HG03571 (cell line): ENCODE data around the gene AFF3.
"Not testable (repeated sequence)": the region's sequence is repeated elsewhere in the genome, so short reads cannot be mapped to it uniquely, and the experiment has no call there.

ENCODE experiments used
- ATAC-seq: cut with Tn5 transposase; IDR thresholded peaks from one replicate; pipeline ENCODE4 v1.9.1; 2021; ENCODE audit not compliant: unreplicated experiment

The AFF3 gene

DNA sequence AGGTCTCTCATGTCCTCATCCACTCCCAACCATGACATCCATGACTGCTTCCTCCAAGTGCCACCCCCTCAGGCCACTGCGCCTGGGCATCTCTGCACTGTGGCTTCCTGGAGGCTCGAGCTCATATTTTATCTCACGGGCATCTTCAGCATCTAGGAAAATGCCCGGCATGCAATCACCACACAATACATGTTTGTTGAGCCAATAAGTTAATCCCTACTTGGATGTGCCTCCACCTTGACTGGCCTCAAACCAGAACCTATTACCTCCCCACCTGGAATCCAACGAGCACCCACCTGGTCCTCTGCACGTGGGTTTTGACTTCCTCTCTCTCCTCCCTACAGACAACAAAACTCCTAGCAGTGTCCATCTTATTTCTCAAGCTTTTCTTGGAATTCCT is 453.7 kb downstream of the AFF3 start:
- ATAC-seq, result no peak

DNA sequence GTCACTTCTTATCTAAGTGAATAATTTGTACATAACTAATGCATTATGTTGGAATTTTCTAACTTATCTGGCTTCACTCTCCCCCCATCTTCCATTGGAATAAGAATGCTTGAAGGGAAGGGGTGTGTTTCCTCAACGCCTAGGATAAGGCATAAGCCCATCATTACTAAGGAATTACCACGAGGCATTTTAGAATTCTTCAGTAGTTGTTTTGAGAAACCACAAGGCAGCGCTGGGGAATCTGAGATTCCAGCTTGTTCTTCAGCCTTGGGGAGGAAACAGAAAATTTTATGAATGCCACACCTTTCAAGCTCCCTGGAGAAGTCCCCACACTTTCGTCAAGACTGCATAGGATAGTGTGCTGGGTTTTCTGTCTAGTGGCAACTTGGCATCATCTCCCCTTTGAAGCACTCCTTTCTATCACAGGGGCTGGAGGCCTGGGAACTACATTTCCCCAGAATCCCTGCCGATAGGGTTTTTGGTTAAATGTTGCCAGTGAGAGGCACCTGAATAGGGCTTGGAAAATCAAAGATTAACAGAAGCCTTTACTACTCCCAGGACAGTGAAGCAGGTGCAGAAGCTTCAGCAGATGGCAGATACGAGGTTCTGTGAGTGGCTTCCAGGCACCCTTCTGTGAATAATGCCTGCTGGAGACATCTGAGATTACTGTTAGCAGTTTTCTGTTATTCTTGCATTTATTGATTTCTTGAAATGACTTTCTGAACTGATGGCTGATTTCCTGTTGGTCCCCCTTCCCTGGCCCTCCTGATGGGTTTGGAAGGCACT is 459.9 kb downstream of the AFF3 start:
- no peak for ATAC-seq

DNA sequence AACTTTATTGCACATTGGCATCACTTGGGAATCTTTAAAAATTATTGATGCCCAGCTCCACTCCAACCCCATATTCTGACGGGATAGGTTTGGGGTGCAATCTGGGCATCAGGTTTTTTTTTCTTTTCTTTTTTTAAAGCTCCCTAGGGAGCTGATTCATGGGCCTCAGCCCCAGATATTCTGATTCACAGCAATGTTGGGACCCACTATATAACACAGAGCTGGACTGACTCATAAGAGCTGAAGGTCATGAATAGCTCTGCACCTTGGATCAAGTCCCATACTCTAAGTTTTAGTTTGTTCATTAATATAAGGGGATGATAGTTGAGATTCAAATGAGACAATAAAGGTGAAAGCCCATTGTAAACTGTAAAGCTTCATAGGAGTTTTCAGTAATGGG is 461.4 kb downstream of the AFF3 start:
- no peak for ATAC-seq

- no peak for ATAC-seq
These were observed 462.9 kb downstream of the AFF3 start for GRCh38 chr2:99679518-99679917.

GRCh38 chr2:99678625-99679024 is 463.8 kb downstream of the AFF3 start:
- no peak for ATAC-seq

DNA sequence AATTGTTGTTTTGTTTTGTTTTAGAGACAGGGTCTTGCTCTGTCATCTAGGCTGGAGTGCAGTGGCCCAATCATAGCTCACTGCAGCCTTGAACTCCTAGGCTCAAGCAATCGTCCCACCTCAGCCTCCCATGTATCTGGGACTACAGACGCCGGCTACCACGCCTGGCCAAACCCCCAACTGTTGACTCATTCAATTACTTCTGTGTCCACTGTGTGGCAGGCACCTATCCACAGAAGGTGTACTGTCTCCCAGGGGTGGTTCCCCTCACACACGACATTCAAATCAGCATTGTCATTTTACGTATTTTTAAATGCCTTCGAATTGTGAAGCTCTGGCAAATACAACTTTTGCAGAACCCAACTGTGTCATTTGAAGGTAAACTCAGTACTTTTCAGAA is 464.6 kb downstream of the AFF3 start:
- no peak for ATAC-seq

- ATAC-seq, result no peak
These were observed 467.2 kb downstream of the AFF3 start for GRCh38 chr2:99675130-99675661.

- ATAC-seq, result no peak
These were observed 468.3 kb downstream of the AFF3 start for GRCh38 chr2:99674090-99674489.

- no peak for ATAC-seq
These were observed 469.5 kb downstream of the AFF3 start for GRCh38 chr2:99672766-99673350.

DNA sequence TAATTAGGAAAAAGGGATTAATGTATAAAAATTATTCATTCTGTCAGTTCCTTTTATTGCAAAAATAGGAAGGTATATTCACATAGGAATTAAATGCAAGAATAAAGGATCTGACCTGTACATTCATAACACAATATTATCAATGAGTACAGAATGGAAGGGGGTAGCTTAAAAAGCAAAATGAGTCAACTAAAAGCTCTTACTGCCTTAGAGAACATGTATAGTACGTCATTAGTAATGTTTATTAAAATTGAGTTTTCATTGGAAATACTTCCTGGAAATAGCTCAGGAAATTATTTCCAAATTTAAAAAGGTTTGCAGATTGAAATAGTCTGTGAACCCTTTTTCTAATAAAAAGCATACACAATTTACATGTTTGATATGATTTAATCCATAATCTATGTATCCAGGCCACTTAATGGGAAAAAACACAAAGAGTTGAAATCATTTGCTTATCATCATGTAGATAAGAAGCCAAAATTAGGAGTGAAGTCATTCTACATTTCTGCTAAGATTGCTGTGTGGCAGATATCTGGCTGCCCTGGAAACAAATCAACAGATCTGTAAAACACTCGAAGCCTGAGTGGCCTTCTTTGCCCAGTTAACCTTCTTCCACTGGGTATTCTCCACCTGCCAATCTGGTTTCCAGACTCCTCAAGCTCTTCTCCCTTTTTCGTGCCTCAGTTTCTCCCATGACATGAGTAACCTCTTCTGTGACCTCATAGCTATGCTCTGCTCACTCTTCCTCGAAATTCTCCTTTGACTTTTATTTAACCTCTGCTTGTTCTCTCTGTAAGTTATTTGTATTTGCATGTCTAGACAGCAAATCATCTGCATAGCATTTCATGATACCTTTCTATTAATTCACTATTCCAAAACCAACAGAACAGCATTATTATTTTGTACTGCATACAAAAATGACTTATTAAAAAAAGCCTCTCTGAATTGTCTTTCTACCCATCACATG is 471.3 kb downstream of the AFF3 start:
- no peak for ATAC-seq

DNA sequence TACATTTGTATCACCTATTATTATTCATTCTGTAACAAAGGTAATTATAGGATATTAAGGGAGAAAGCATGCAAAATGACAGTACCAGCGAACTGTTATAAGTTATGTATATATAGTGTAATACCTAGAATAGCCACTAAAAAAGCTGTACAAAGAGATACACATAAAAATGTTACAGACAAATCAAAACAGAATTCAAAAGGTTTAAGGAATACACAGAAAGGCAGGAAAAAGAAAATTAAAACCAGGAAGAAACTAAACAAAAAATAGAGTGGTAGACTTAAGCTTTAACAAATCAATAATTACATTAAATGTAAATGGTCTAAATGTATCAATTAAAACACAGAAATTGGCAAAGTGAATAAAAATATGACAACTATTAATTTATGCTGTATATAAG is 476.1 kb downstream of the AFF3 start:
- ATAC-seq, result no peak

GRCh38 chr2:99663641-99664040 is 478.7 kb downstream of the AFF3 start:
- no peak for ATAC-seq

DNA sequence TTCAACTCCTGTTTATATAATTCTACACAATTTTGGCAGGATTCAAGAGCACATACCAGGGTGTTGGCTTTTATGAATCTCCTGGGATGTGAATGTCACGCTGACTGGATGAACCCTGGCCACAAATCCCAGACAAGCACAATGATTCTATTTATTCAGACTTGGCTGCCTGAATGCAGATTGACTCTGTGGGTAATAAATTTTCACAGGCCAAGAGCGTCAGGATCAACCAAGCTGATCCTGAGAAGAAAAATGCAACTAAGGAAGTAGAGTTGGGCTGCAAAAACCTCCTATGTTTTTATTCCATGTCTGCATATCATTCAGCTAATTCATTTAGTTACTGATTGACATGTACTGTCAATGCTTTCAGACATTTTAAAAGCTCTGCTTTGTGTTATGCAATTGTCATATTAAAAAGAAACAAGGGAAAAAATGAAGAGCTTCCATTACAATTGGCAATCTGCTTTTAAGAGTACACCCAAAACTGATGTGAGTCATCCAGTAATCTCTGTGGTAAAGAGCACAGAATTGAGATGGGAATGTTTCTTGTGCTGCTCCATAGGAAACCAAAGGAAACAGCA is 479.5 kb downstream of the AFF3 start:
- no peak for ATAC-seq

GRCh38 chr2:99661761-99662160 is 480.6 kb downstream of the AFF3 start:
- not testable (repeated sequence) for ATAC-seq

GRCh38 chr2:99660616-99661406 is 481.6 kb downstream of the AFF3 start:
- ATAC-seq, result no peak

DNA sequence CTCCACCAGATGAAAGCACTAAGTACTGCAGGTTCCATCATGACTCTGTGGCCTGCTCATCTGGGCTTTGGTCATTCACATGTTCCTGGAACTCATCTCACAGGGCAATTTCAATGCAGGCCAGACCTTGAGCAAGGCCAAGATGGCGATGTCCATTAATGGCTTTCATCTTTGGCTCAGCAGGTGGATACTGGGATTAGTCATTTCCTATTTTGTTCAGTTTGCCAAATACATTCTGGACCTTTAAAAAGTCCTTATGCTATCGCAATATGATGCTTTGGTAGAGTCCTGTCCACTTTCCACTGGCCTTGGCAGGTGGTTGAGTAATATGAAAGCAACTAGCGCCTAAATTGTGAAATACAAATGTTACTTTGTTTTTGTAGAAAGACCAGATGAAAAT is 482.5 kb downstream of the AFF3 start:
- ATAC-seq, result no peak

DNA sequence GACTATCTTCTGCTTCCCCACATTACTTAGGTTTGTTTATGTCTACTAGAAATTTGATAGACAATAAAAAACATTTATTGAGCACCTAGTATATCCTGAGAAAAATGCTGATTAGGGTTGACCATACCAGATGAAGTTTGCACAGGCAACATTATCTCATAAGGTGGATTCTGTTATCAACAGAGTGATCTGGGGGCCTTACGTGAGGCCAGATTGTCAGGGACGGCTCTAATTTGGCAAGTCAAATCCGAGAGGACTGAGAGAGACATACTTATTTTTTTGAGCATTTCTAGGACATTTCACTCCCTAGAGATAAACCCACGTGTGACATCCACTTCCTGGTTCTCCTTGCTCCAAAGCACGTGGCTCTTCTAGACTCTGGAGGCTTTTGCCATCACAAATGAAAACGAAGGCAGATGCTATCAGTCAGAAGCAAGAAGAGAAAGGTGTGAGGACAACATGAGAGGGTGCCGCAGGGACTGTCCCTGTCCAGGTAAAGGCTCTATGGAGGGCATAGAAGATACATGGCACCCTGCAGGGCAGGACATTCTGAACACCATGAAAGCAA is 484.6 kb downstream of the AFF3 start:
- ATAC-seq, result no peak

- ATAC-seq, result no peak
These were observed 485.4 kb downstream of the AFF3 start for GRCh38 chr2:99656994-99657393.

DNA sequence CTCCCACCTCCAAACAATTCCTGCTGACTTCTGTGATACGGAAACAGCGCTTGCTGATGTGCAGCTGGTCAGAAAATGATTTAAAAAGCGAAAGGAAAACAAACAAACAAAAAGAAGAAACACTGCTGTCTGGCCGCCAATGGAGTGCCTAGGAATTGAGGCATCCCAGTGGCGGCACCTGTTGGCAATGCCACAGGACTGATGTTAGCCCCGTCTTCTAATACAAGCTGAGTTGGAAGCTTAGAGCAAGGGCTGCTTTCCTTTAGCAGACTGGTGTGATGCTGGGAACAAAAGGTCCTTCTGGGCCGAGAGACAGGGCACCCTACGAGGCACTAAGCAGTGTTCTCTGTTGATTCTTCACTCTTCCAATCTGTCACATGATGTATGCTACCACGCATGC is 489.0 kb downstream of the AFF3 start:
- no peak for ATAC-seq

DNA sequence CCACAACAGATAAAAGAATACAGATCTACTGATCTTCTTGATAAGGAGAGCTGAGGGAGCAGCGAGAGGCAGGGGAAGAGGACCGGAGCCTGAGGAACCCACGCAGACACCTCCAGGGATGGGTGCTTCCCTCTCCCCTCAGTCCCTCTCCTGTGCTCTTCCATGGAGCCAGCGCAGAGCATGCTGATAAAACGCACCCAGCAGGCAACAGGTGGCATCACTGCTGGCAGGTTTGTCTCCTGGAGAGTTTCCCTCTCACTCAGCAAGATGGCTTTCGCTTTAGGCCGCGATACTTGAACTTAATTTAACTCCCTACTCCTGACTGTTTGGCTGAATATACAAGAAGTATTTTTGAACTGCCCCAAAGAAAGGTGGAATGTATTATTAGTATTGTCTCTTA is 489.5 kb downstream of the AFF3 start:
- ATAC-seq, result no peak
